GM19043 (cell line): ENCODE results near the gene NRL.

ENCODE experiments used
- ATAC-seq: cut with Tn5 transposase; IDR thresholded peaks from one replicate; pipeline ENCODE4 v1.9.1; 2021; ENCODE audit warnings: low read depth; ENCODE audit not compliant: unreplicated experiment

Gene NRL

DNA sequence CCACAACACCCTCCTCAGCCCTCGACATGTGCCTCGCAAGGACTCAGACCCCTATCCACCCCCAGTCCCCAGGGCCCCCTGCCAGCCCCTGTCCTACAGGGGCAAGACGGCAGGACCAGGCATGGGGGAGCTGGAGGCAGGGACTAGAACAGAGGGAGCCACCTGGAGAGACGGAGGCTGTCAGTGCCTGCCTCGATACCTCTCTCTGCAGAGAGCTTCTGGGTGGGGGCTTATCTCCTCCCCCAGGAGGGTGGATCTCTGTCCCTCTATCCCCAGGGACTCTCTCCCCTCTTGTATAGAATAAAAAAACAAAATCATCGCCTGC, 45.4 kb downstream of the NRL start:
- no peak for ATAC-seq

- no peak for ATAC-seq
These were observed 45.9 kb downstream of the NRL start for GRCh38 chr14:24068711-24069410.

- ATAC-seq = no peak
These were observed 47.3 kb downstream of the NRL start for GRCh38 chr14:24067133-24068082.

DNA sequence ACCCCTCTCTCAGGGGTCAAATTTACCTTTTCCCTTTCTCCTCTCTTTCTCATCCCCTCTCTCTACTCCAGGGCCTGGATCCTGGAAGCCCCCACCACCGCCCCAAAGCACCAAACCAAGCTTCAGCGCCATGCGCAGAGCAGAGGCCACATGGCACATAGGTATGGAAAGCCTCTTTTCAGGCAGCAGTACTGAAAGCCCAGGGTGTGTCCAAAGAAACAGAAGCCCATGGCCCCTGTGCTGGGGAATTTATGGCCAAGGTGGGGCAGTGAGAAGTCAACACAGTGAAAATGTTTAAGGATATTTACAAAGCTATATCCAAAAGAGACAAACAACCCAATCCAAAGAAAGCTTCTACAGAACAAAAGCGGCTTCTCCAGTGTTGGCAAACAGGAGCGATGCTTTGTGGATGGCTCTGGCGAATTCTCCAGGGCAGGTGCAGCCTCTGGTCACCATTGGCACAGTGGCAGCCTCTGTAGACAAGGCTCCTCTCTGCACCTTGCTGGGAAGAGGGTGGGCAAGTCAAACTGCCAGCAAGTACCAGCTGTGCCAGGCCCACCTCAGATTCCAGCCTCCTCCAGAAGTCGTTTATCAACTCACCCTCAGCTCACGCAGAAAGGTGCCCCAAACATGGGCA, 48.1 kb downstream of the NRL start:
- ATAC-seq = no peak

DNA sequence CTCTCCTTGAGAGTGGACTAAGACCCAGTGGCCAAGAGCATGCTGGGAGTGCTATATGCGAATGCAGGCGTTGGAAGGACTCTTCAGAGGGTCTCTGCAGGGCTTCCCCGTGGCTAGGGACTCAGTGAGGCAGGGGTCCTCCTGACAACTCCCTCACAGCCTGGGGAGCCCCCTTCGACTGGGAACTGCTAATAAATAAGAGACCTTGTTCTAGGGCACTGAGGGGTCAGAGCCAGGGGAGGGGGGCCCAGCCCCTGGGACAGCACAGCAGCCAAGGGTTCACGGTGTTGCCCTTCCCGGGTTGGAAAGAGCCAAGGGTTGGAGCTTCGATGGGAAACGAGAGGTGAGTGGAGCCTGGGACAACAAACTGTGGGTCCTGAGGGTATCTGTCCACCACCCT, 49.3 kb downstream of the NRL start:
- ATAC-seq = no peak

DNA sequence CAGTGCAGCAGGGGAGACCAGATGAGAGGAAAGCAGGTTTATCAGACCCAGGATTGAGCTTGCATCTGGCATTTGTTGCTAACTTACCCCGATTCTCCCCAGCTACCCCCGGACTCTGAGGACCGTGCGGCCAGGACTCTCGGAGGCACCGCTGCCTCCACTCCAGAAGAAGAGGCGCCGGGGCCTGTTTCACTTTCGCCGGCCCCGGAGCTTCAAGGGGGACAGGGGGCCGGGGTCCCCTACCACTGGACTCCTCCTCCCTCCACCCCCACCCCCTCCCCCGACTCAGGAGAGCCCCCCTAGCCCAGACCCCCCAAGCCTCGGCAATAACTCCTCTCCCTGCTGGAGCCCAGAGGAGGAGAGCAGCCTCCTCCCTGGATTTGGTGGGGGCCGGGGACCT, 49.9 kb downstream of the NRL start:
- ATAC-seq = no peak

GRCh38 chr14:24064091-24064795, 50.5 kb downstream of the NRL start:
- ATAC-seq = no peak

- ATAC-seq = no peak
These were observed 51.4 kb downstream of the NRL start for GRCh38 chr14:24063263-24063836.

- no peak for ATAC-seq
These were observed 52.4 kb downstream of the NRL start for GRCh38 chr14:24062216-24062980.

GRCh38 chr14:24060984-24061913, 53.5 kb downstream of the NRL start:
- ATAC-seq = no peak

- ATAC-seq = no peak
These were observed 54.3 kb downstream of the NRL start for GRCh38 chr14:24060443-24060842.

GRCh38 chr14:24059841-24060388, 54.8 kb downstream of the NRL start:
- no peak for ATAC-seq

DNA sequence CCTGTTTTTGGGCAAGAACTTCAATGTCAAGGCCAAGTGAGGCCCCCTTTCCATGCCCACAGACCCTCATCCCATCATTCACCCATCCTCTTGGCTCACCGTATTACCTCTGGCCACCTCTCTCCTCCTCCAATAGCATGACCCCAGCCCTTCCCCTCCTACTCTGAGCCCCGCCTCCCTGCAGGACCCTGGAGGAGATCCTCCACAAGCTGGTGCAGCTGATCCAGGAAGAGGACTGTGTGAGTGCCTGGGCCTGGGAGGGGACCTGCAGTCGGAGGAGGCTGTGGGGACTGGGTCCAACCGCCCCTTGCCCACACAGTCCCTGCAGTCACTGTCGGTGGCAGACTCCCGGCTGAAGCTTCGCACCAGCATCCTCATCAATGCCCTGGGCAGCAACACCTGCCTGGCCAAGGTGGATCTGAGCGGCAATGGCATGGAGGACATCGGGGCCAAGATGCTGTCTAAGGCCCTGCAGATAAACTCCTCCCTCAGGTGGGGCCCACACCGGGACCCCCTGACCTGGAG, 55.7 kb downstream of the NRL start:
- no peak for ATAC-seq

- ATAC-seq = no peak
These were observed 56.3 kb downstream of the NRL start for GRCh38 chr14:24058260-24058950.

GRCh38 chr14:24057867-24058259, 56.9 kb downstream of the NRL start:
- ATAC-seq = no peak

DNA sequence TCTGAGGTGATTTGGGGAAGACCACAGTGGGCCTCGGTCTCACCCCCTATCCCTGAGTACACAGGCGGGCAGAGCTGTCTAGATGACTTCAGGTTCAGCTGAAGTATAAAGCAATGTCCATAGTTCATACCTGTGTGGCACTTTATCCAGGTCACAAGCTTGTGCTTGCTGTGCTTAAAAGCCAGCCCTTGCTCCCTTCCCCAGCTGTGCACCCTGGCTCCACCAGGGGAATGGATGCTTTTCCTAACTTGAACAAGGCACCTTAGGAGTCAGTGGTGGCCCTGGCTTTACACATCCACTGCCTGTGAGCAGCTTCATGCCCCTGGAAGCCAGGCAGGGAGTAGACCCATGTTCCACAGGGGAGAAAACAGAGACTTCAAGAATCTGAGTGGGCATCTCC, 57.5 kb downstream of the NRL start:
- ATAC-seq = no peak

- ATAC-seq = no peak
These were observed 58.0 kb downstream of the NRL start for GRCh38 chr14:24056800-24057184.
